HFFc6 (cell line): ENCODE results near the gene PTPRD. TPM values are rescaled to one million over a fixed set of nuclear protein-coding genes. Genes with fewer than 3 reads are reported as not detected.

Experiments
- DNase-seq: peaks from one replicate; pipeline ENCODE4 v3.0.0-alpha.2; 2018
- H3K27ac Mint-ChIP-seq: 2 replicates; pipeline ENCODE4 v1.8.0; 2020; ENCODE audit warnings: mild to moderate bottlenecking, mixed read lengths
- H3K27me3 Mint-ChIP-seq: 2 replicates; pipeline ENCODE4 v1.8.0; 2021; ENCODE audit warnings: mild to moderate bottlenecking, moderate library complexity, mixed read lengths; ENCODE audit not compliant: insufficient read depth
- H3K36me3 Mint-ChIP-seq: 2 replicates; pipeline ENCODE4 v1.8.0; 2021; ENCODE audit warnings: low read depth, mixed read lengths
- H3K4me1 Mint-ChIP-seq: 2 replicates; pipeline ENCODE4 v1.8.0; 2020; ENCODE audit warnings: low read depth, mixed read lengths
- H3K4me3 Mint-ChIP-seq: 2 replicates; pipeline ENCODE4 v1.8.0; 2020; ENCODE audit warnings: mild to moderate bottlenecking, moderate library complexity, mixed read lengths
- H3K9me3 Mint-ChIP-seq: 2 replicates; pipeline ENCODE4 v1.8.0; 2020; ENCODE audit warnings: mild to moderate bottlenecking, mixed read lengths
- total RNA-seq, 6 experiments: library from RNA; stranded (reverse); fragmentation: NEBNext Ultra II Directional; extraction: Animal tissue kit (Norgen Biotek cat#: 25700); gene quantifications; 2 replicates in 1 of 6; 3 replicates in 5 of 6; pipeline ENCODE4 v1.2.3, GENCODE V29; 2021
- TF ChIP-seq, protein P1 (sequence below): fragments of 200-600 bp; sonication (generic); IDR thresholded peaks from 2 replicates; pipeline ENCODE4 v1.5.0; 2021; ENCODE audit warnings: antibody characterized with exemption, mild to moderate bottlenecking

The PTPRD gene
- total RNA-seq, 6 experiments from 2014 or later, result not detected

DNA sequence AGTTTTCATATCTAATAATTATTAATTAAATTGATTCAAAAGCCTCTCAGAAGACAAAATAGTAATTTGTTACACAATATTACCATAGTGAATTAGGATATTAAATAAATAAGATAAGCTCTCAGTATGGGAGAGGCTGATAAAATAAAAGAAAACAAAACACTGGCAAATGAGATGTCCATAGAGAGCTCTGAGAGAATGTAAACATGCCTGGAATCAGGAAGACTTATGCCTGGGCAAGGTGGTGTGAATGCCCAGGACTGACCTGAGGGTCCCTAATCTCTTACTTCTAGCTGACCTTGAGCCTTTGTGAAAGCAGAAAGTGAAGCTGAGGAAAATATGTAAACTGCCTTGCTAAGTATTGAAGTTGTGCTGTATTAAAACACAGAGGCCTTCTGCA lies 616.5 kb downstream of the PTPRD start:
- Mint-ChIP-seq H3K4me1 (no peaks in the 10 kb centered on the region), H3K27me3 (no peaks in the 10 kb centered on the region), H3K36me3 (no peaks in the 10 kb centered on the region), H3K4me3 (no peak overlapping the region), H3K9me3 (peaks cover 11% of the 10 kb centered on the region), H3K27ac (no peak overlapping the region)
- DNase-seq, result no peak
- TF ChIP-seq, protein P1, sequence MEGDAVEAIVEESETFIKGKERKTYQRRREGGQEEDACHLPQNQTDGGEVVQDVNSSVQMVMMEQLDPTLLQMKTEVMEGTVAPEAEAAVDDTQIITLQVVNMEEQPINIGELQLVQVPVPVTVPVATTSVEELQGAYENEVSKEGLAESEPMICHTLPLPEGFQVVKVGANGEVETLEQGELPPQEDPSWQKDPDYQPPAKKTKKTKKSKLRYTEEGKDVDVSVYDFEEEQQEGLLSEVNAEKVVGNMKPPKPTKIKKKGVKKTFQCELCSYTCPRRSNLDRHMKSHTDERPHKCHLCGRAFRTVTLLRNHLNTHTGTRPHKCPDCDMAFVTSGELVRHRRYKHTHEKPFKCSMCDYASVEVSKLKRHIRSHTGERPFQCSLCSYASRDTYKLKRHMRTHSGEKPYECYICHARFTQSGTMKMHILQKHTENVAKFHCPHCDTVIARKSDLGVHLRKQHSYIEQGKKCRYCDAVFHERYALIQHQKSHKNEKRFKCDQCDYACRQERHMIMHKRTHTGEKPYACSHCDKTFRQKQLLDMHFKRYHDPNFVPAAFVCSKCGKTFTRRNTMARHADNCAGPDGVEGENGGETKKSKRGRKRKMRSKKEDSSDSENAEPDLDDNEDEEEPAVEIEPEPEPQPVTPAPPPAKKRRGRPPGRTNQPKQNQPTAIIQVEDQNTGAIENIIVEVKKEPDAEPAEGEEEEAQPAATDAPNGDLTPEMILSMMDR, result no peak

DNA sequence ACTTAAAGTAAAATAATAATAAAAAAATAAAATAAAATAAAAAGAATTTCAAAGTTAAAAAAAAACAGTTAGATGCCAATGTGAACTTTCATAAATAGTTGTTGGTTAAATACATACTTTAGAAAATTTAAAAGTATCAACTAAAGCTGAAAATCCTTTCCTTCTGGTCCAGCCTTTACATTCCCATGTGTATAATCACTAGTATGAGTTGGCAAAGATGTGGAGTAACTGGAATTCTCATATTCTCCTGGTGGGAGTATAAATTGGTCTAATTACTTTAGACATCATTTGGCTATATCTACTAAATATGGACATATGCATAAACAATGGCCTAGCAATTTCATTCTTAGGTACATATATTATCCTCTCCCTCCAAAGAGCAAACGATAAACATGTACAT lies 619.9 kb downstream of the PTPRD start:
- H3K27ac Mint-ChIP-seq, result no peak overlapping the region
- TF ChIP-seq, protein P1, result no peak
- no peaks in the 10 kb centered on the region for H3K27me3 Mint-ChIP-seq

DNA sequence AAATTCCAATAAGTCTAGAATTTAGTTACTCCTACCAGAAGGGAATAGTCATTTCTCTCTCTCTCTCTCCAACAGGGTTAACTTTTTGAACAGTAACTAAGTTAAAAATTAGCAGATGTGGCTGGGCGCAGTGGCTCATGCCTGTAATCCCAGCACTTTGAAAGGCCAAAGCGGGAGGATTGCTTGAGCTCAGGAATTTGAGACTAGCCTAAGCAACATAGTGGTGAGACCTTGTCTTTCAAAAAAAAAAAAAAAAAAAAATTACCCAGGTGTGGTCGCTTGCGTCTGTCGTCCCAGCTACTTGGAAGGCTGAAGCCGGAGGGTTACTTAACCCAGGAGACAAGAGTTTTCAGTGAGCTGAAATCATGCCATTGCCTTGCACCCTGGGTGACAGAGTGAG lies 639.7 kb downstream of the PTPRD start:
- Mint-ChIP-seq H3K27ac (no peak overlapping the region), H3K4me1 (no peaks in the 10 kb centered on the region), H3K9me3 (peaks cover 10% of the 10 kb centered on the region), H3K4me3 (no peak overlapping the region), H3K27me3 (no peaks in the 10 kb centered on the region), H3K36me3 (no peaks in the 10 kb centered on the region)
- TF ChIP-seq, protein P1, result no peak
- DNase-seq, result no peak

More for the DNA sequence above, 619.9 kb downstream of the PTPRD start:
- DNase-seq, result no peak
- no peaks in the 10 kb centered on the region for H3K4me1 Mint-ChIP-seq
- no peak overlapping the region for H3K4me3 Mint-ChIP-seq
- no peaks in the 10 kb centered on the region for H3K36me3 Mint-ChIP-seq
- H3K9me3 Mint-ChIP-seq, result peaks cover 22% of the 10 kb centered on the region

DNA sequence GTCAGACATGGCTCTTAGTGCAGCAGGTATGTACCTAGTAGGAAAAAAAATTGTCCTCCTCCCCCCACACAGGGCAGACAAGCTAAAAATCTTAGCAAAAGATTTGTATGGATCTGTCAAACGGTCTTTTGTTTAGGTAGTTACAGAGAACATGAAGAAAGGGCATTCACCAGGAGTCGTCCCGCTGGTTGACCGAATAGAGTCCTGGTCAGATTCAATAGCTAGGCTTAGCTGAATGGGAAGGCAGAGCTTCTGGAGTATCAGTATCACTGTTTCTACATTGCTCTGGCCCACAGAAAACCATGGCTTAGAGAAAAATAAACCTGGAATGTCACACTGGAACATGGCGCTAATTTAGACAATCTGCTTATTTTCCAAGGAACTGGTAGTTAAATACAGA lies 642.3 kb downstream of the PTPRD start:
- H3K4me3 Mint-ChIP-seq, result no peak overlapping the region
- no peak for DNase-seq
- H3K36me3 Mint-ChIP-seq, result no peaks in the 10 kb centered on the region
- H3K4me1 Mint-ChIP-seq, result no peaks in the 10 kb centered on the region
- H3K27ac Mint-ChIP-seq, result no peak overlapping the region
- no peaks in the 10 kb centered on the region for H3K27me3 Mint-ChIP-seq
- TF ChIP-seq, protein P1, result no peak
- H3K9me3 Mint-ChIP-seq, result peaks cover 14% of the 10 kb centered on the region

DNA sequence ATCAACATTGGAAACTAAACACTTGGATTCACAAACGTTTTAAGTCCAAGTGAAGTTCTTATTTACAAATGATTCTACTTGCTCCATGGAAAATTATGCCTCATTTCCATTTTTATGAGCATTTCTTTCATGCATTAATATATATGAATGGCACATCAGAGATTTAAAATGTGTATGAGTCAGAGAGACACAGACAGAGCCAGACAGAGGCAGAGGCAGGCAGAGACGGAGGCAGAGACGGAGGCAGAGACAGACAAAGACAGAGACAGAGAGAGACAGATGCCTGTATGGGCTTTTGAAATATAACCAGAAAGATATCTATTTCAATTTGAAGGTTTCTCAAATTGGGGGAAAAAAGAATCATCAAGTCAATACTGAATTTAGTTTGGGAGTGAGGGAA lies 649.0 kb downstream of the PTPRD start:
- no peaks in the 10 kb centered on the region for H3K4me1 Mint-ChIP-seq
- H3K36me3 Mint-ChIP-seq, result no peaks in the 10 kb centered on the region
- H3K27ac Mint-ChIP-seq, result no peak overlapping the region
- no peak overlapping the region for H3K4me3 Mint-ChIP-seq
- TF ChIP-seq, protein P1, result no peak
- H3K27me3 Mint-ChIP-seq, result no peaks in the 10 kb centered on the region
- DNase-seq, result no peak
- H3K9me3 Mint-ChIP-seq, result peaks cover 13% of the 10 kb centered on the region

DNA sequence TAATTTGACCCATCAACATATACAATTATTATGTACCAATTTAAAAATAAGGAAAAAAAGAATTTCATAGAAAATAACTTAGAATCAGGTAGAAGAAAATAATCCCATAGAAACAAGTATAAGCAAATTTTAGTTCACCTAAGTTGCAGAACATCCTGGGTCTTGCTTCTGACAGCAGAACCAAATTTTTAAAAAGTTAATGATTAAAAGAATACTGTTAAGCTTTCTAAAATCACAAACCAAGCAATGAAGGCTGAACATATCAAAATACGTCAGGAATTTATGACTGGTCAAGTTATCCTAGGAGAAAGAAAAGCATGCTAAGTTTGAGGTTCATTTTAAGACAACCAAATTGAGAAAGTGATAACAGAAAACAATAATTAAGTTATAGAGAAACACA lies 650.9 kb downstream of the PTPRD start:
- H3K9me3 Mint-ChIP-seq, result peaks cover 21% of the 10 kb centered on the region
- H3K4me1 Mint-ChIP-seq, result no peaks in the 10 kb centered on the region
- no peaks in the 10 kb centered on the region for H3K27me3 Mint-ChIP-seq
- no peak overlapping the region for H3K27ac Mint-ChIP-seq
- H3K36me3 Mint-ChIP-seq, result no peaks in the 10 kb centered on the region
- TF ChIP-seq, protein P1, result no peak
- H3K4me3 Mint-ChIP-seq, result no peak overlapping the region
- DNase-seq, result no peak
